ENCODE measurements around the gene MUC13.

GRCh38 chr3:124876401-124876878 is 58.1 kb downstream of the MUC13 start:
- TF ChIP-seq POLR2A (IDR thresholded peaks at IDR 0.05) = no peak
- TF ChIP-seq, protein P1, sequence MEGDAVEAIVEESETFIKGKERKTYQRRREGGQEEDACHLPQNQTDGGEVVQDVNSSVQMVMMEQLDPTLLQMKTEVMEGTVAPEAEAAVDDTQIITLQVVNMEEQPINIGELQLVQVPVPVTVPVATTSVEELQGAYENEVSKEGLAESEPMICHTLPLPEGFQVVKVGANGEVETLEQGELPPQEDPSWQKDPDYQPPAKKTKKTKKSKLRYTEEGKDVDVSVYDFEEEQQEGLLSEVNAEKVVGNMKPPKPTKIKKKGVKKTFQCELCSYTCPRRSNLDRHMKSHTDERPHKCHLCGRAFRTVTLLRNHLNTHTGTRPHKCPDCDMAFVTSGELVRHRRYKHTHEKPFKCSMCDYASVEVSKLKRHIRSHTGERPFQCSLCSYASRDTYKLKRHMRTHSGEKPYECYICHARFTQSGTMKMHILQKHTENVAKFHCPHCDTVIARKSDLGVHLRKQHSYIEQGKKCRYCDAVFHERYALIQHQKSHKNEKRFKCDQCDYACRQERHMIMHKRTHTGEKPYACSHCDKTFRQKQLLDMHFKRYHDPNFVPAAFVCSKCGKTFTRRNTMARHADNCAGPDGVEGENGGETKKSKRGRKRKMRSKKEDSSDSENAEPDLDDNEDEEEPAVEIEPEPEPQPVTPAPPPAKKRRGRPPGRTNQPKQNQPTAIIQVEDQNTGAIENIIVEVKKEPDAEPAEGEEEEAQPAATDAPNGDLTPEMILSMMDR (IDR thresholded peaks at IDR 0.05) = no peak

Data from body of pancreas (tissue), 4 donors.